Mesendoderm (in vitro differentiated cells): ENCODE data around the gene FBXO45.

Source experiments
- DNase-seq: peaks from one replicate; pipeline ENCODE4 v3.0.0; 2013
- H2AK5ac ChIP-seq: 2 replicates; pipeline ENCODE4 v1.6.1; 2013; ENCODE audit warnings: low read length, inconsistent platforms
- H2BK120ac ChIP-seq: 2 replicates; pipeline ENCODE4 v1.6.1; 2013; ENCODE audit warnings: low read depth, mild to moderate bottlenecking, low read length, moderate library complexity, mixed read lengths
- H2BK15ac ChIP-seq: replicated peaks from 2 replicates; pipeline ENCODE4 v1.6.1; 2013; ENCODE audit warnings: low read depth, mild to moderate bottlenecking, moderate library complexity
- H2BK5ac ChIP-seq: 2 replicates; pipeline ENCODE4 v1.6.1; 2013; ENCODE audit warnings: low read length, inconsistent platforms
- H3K18ac ChIP-seq: 2 replicates; pipeline ENCODE4 v1.6.1; 2013; ENCODE audit warnings: mild to moderate bottlenecking, low read length, mixed read lengths
- H3K23ac ChIP-seq: one replicate; pipeline ENCODE4 v1.6.1; 2013; ENCODE audit warnings: low read length
- H3K27ac ChIP-seq: 2 replicates; pipeline ENCODE4 v1.5.1; 2013; ENCODE audit warnings: low read depth, mild to moderate bottlenecking, inconsistent platforms, low read length, moderate library complexity
- H3K27me3 ChIP-seq: 2 replicates; pipeline ENCODE4 v1.6.1; 2013; ENCODE audit warnings: low read length, control low read depth, mild to moderate bottlenecking, inconsistent platforms; ENCODE audit not compliant: insufficient read depth, poor library complexity
- H3K36me3 ChIP-seq: 2 replicates; pipeline ENCODE4 v1.6.1; 2013; ENCODE audit warnings: low read length, inconsistent platforms; ENCODE audit not compliant: control insufficient read depth, insufficient read depth
- H3K4ac ChIP-seq: one replicate; pipeline ENCODE4 v1.6.1; 2013; ENCODE audit warnings: low read depth, mild to moderate bottlenecking, low read length, moderate library complexity
- H3K4me1 ChIP-seq: 2 replicates; pipeline ENCODE4 v1.6.1; 2013; ENCODE audit warnings: low read depth, low read length, inconsistent platforms; ENCODE audit not compliant: control insufficient read depth
- H3K4me2 ChIP-seq: 2 replicates; pipeline ENCODE4 v1.6.1; 2013; ENCODE audit warnings: low read length
- H3K4me3 ChIP-seq: 2 replicates; pipeline ENCODE4 v1.5.1; 2013; ENCODE audit warnings: mild to moderate bottlenecking, low read length
- H3K56ac ChIP-seq: one replicate; pipeline ENCODE4 v1.6.1; 2013; ENCODE audit warnings: low read length
- H3K79me1 ChIP-seq: 2 replicates; pipeline ENCODE4 v1.6.1; 2013; ENCODE audit warnings: low read length, inconsistent platforms
- H3K79me2 ChIP-seq: 2 replicates; pipeline ENCODE4 v1.6.1; 2013; ENCODE audit warnings: mild to moderate bottlenecking, low read length; ENCODE audit not compliant: control insufficient read depth, insufficient read depth
- H3K9ac ChIP-seq: 2 replicates; pipeline ENCODE4 v1.6.1; 2013; ENCODE audit warnings: low read length, inconsistent platforms
- H4K5ac ChIP-seq: one replicate; pipeline ENCODE4 v1.6.1; 2013; ENCODE audit warnings: low read length
- H4K8ac ChIP-seq: one replicate; pipeline ENCODE4 v1.6.1; 2013; ENCODE audit warnings: low read depth, mild to moderate bottlenecking, control low read depth, low read length, moderate library complexity
- WGBS: extraction: QIAGEN DNeasy Blood & Tissue Kit; methylation state at CpG from one replicate; pipeline ENCODE4 v1.1.7; 2013; ENCODE audit warnings: low lambda C conversion rate, missing lambda C conversion rate; ENCODE audit not compliant: insufficient coverage; ENCODE audit errors: extremely low coverage; 5-methylcytosine and 5-hydroxymethylcytosine counted together

Gene FBXO45

DNA sequence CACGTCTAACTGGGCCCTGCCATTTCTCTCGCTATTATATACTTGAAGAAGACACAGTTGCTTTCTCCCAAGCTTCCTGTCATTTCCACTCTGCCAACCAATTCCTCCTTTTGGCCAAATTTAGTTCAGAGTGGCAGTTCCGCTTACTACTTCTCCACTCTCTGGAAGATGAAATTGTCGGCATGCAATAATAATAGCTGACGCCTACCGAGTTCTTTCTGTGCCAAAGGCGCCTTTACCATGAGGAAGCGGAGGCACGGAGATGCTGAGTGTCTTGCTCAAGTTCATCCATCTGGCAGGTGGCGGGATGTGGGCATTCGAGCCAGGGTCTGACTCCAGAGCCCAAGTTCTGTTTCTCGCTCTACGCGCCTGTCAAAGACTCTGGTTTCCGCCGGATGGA is 56.4 kb downstream of the FBXO45 start:
- Histone ChIP-seq H4K5ac (no peak overlapping the region), H3K9ac (no peak overlapping the region), H3K36me3 (no peaks in the 10 kb centered on the region)

DNA sequence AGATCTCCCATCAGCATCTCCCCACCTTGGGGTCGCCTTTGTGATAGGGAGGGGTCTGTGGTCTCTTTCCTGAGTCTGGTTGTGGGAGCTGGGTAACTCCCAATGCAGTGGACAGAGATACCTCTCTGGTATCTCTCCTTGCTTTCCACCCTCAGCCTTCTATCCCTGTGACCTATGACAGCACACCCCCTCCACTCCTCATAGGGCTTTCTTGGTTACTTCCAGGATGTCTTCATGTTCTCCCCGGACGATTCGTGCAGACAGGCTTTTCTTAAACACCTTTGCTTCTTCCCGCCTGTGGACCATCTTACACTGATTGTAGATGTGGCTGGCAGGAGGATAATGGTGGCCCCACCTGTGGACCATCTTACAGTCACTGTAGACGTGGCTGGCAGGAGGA is 56.9 kb downstream of the FBXO45 start:
- no peak overlapping the region for H3K18ac ChIP-seq
- H3K4me3 ChIP-seq = no peak overlapping the region
- H3K9ac ChIP-seq = no peak overlapping the region
- H3K27me3 ChIP-seq = no peaks in the 10 kb centered on the region
- H3K23ac ChIP-seq = no peak overlapping the region
- WGBS = no CpG with 5 or more reads among the region's 6 CpGs
- no peaks in the 10 kb centered on the region for H3K79me2 ChIP-seq
- H3K27ac ChIP-seq = no peak overlapping the region
- no peak overlapping the region for H2BK120ac ChIP-seq
- no peak overlapping the region for H4K8ac ChIP-seq
- no peak overlapping the region for H4K5ac ChIP-seq
- no peak overlapping the region for H3K4me2 ChIP-seq
- no peak overlapping the region for H2AK5ac ChIP-seq
- no peaks in the 10 kb centered on the region for H3K79me1 ChIP-seq
- no peak overlapping the region for H3K4ac ChIP-seq
- no peak for DNase-seq
- no peak overlapping the region for H2BK5ac ChIP-seq
- H3K56ac ChIP-seq = no peak overlapping the region
- no peak overlapping the region for H2BK15ac ChIP-seq
- no peaks in the 10 kb centered on the region for H3K36me3 ChIP-seq
- no peaks in the 10 kb centered on the region for H3K4me1 ChIP-seq

More for the DNA sequence above, 56.4 kb downstream of the FBXO45 start:
- Histone ChIP-seq H3K79me2 (no peaks in the 10 kb centered on the region), H2BK15ac (no peak overlapping the region), H3K23ac (no peak overlapping the region), H2BK120ac (no peak overlapping the region), H3K4me1 (no peaks in the 10 kb centered on the region), H3K4me3 (no peak overlapping the region), H3K79me1 (no peaks in the 10 kb centered on the region), H4K8ac (no peak overlapping the region), H3K27me3 (no peaks in the 10 kb centered on the region), H3K4me2 (no peak overlapping the region), H3K56ac (no peak overlapping the region), H3K18ac (no peak overlapping the region), H3K4ac (no peak overlapping the region), H3K27ac (no peak overlapping the region), H2AK5ac (no peak overlapping the region), H2BK5ac (no peak overlapping the region)
- WGBS = no CpG with 5 or more reads among the region's 16 CpGs
- no peak for DNase-seq

DNA sequence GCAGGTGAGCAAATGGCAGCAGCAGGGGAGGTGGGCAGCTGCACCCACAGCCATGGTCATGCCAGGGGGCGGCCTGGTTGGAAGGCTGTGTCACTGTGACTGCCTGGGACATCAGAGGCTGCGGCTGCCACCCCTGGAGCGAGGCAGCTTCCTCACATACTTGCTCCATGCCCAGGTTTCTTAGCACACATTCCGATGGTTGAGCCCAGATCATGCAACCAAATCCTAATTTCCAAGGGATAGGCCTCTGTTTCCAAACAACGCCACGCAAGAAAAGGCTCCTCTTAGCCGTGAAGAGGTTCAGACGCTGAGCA is 59.4 kb downstream of the FBXO45 start:
- no CpG with 5 or more reads among the region's 8 CpGs for WGBS

DNA sequence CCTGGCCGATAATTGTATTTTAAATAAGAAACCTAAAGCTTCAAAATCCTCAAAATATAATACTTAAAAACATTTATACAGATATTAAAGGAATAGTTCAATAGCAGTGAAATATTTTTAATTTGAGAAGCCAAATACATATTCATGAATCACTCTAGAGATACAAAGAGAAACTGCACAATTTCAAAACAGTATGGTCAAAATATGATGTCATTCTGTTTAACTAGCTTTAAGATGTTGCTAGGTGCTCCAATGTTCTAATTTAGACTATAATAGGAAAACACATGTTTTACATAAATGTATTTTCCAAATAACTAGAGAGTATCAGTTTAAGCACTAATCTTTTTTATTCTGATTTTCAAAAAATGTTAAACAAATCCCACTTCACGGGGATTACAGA is 60.8 kb downstream of the FBXO45 start:
- no peak overlapping the region for H3K9ac ChIP-seq
- no peak overlapping the region for H3K18ac ChIP-seq
- H3K4me1 ChIP-seq = peaks cover 3% of the 10 kb centered on the region
- no peak for DNase-seq
- no peak overlapping the region for H3K4ac ChIP-seq
- no peak overlapping the region for H3K56ac ChIP-seq
- no peaks in the 10 kb centered on the region for H3K79me2 ChIP-seq
- no peak overlapping the region for H2BK15ac ChIP-seq
- H3K4me3 ChIP-seq = no peak overlapping the region
- no peaks in the 10 kb centered on the region for H3K27me3 ChIP-seq
- H3K4me2 ChIP-seq = no peak overlapping the region
- no peak overlapping the region for H2BK5ac ChIP-seq
- no peaks in the 10 kb centered on the region for H3K79me1 ChIP-seq
- no CpG with 5 or more reads among the region's 2 CpGs for whole genome bisulfite sequencing
- no peak overlapping the region for H2BK120ac ChIP-seq
- H2AK5ac ChIP-seq = no peak overlapping the region
- no peaks in the 10 kb centered on the region for H3K36me3 ChIP-seq
- H4K5ac ChIP-seq = no peak overlapping the region
- H3K23ac ChIP-seq = no peak overlapping the region
- no peak overlapping the region for H3K27ac ChIP-seq
- H4K8ac ChIP-seq = no peak overlapping the region

More for the DNA sequence above, 59.4 kb downstream of the FBXO45 start:
- Histone ChIP-seq H3K4me3 (no peak overlapping the region), H3K4ac (no peak overlapping the region), H3K56ac (peak overlapping the region; percentile 52), H3K79me1 (no peaks in the 10 kb centered on the region), H3K36me3 (no peaks in the 10 kb centered on the region), H3K79me2 (no peaks in the 10 kb centered on the region), H3K27me3 (no peaks in the 10 kb centered on the region), H4K5ac (no peak overlapping the region), H3K4me2 (no peak overlapping the region), H3K23ac (no peak overlapping the region), H3K18ac (no peak overlapping the region), H2BK15ac (no peak overlapping the region), H4K8ac (no peak overlapping the region), H3K27ac (no peak overlapping the region), H2BK120ac (no peak overlapping the region), H3K4me1 (peaks cover 3% of the 10 kb centered on the region), H2BK5ac (no peak overlapping the region), H2AK5ac (no peak overlapping the region), H3K9ac (no peak overlapping the region)
- DNase-seq = no peak

DNA sequence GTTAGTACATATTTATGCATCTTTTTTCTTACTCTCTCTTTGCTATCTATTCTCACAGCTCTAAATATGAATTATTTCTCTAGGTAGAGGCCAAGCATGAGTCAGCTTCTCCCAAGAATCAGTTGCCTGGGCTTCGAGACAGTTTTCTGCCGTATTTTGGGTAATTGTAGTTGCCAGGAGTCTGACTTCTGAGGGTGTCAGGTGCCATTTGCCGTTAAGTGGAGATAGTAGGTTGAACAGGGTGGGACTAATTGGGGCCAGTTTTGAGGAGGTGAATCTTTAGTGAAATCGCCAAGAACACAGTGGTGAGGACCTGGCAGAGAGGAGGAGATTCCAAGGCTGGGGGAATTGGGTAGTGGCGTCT is 63.2 kb downstream of the FBXO45 start:
- peak overlapping the region; percentile 51 for H3K4me3 ChIP-seq
- H3K4me2 ChIP-seq = peak overlapping the region; percentile 73
- H2BK5ac ChIP-seq = peak overlapping the region; percentile 88
- peak overlapping the region; percentile 32 for H2BK120ac ChIP-seq
- peak overlapping the region; percentile 77 for H4K5ac ChIP-seq
- H3K79me2 ChIP-seq = no peaks in the 10 kb centered on the region
- no peak overlapping the region for H3K23ac ChIP-seq
- peak overlapping the region; percentile 33 for H3K18ac ChIP-seq
- H2AK5ac ChIP-seq = peak overlapping the region; percentile 5
- no peak for DNase-seq
- H3K9ac ChIP-seq = peak overlapping the region; percentile 92
- peak overlapping the region; percentile 99 for H3K27ac ChIP-seq
- H3K56ac ChIP-seq = peak overlapping the region; percentile 98
- H3K4ac ChIP-seq = peak overlapping the region; percentile 56
- H2BK15ac ChIP-seq = no peak overlapping the region
- H3K4me1 ChIP-seq = peaks cover 3% of the 10 kb centered on the region
- no CpG with 5 or more reads among the region's 5 CpGs for WGBS
- no peaks in the 10 kb centered on the region for H3K36me3 ChIP-seq
- H3K27me3 ChIP-seq = no peaks in the 10 kb centered on the region
- no peak overlapping the region for H4K8ac ChIP-seq
- no peaks in the 10 kb centered on the region for H3K79me1 ChIP-seq

DNA sequence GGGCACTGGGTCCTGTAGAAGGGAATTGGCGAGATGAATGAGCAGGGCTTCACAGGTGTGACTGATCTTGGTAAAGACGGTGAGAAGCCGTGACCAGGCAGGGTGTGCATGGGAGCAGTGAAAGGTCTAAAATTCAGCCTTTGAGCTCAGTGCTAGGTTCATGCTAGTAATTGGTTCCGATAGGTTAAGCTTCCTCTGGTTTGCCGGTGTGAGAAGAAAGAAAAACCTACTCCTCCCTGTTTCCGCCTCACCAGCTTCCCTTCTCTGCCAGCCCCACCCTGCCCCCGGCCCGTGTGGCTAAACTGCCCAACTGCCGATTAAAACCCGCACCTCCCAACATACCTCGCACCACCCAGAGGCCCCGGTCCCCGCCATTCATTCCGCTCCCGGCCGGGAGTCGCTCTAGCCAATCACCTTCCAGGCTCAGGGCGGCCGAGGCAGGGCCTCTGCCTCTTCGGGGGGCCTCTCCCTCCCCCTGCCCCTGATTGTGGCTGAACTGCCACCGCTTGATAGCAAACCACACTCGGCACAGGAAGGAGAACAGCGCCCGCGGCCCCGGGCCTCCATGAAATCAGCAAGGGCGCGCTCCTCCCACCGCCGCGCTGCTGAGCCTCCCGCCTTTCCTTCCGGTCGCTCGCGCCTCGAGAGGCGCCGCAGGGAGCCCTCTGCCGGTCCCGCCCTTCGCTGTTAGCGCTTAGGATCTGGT is 63.7 kb downstream of the FBXO45 start:
- H4K8ac ChIP-seq = no peak overlapping the region
- no peaks in the 10 kb centered on the region for H3K27me3 ChIP-seq
- H3K79me2 ChIP-seq = no peaks in the 10 kb centered on the region
- H3K18ac ChIP-seq = peak overlapping the region; percentile 33
- peak overlapping the region; percentile 98 for H3K56ac ChIP-seq
- peaks cover 3% of the 10 kb centered on the region for H3K4me1 ChIP-seq
- peak overlapping the region; percentile 15 for H3K23ac ChIP-seq
- peak overlapping the region; percentile 5 for H2AK5ac ChIP-seq
- peak overlapping the region; percentile 92 for H3K9ac ChIP-seq
- no CpG with 5 or more reads among the region's 43 CpGs for WGBS
- H3K27ac ChIP-seq = peak overlapping the region; percentile 99
- peak overlapping the region; percentile 73 for H3K4me2 ChIP-seq
- no peak overlapping the region for H2BK15ac ChIP-seq
- H4K5ac ChIP-seq = peak overlapping the region; percentile 77
- H3K4ac ChIP-seq = peak overlapping the region; percentile 89
- H3K4me3 ChIP-seq = peak overlapping the region; percentile 51
- no peaks in the 10 kb centered on the region for H3K36me3 ChIP-seq
- H2BK5ac ChIP-seq = peak overlapping the region; percentile 88
- no peaks in the 10 kb centered on the region for H3K79me1 ChIP-seq
- peak overlapping the region; percentile 73 for H2BK120ac ChIP-seq
- peak; percentile 97 for DNase-seq
